ENCODE results near the gene SLC22A2. TPM values are rescaled to one million over a fixed set of nuclear protein-coding genes. Genes with fewer than 3 reads are reported as not detected.

SLC22A2 gene
- polyA plus RNA-seq, 1 experiment = not detected

- Histone ChIP-seq H3K9me3 (ENCODE audit: control insufficient read depth, insufficient read depth, low read length) (peaks cover 9% of the 10 kb centered on the region), H3K4me3 (ENCODE audit: low read depth, low read length) (no peak overlapping the region), H3K27ac (ENCODE audit: low read depth, low read length) (no peak overlapping the region), H3K27me3 (ENCODE audit: control insufficient read depth, insufficient read depth, low read length) (no peaks in the 10 kb centered on the region)
- CTCF ChIA-PET = no interaction called here
- TF ChIP-seq CTCF (IDR thresholded peaks at IDR 0.05; ENCODE audit: low read depth, low read length) = no peak
- DNase-seq (ENCODE audit: low read depth, low spot score) = no peak
- POLR2A ChIA-PET = no interaction called here
Measured at GRCh38 chr6:160263196-160263939, 4.7 kb upstream of the SLC22A2 start.

GRCh38 chr6:160261991-160262680, 3.5 kb upstream of the SLC22A2 start:
- Histone ChIP-seq H3K27ac (ENCODE audit: low read depth, low read length) (no peak overlapping the region), H3K9me3 (ENCODE audit: control insufficient read depth, insufficient read depth, low read length) (peaks cover 14% of the 10 kb centered on the region), H3K27me3 (ENCODE audit: control insufficient read depth, insufficient read depth, low read length) (no peaks in the 10 kb centered on the region), H3K4me3 (ENCODE audit: low read depth, low read length) (no peak overlapping the region)
- POLR2A ChIA-PET = no interaction called here
- no peak for TF ChIP-seq CTCF (IDR thresholded peaks at IDR 0.05; ENCODE audit: low read depth, low read length)
- DNase-seq (ENCODE audit: low read depth, low spot score) = no peak
- CTCF ChIA-PET = no interaction called here

GRCh38 chr6:160260803-160261450, 2.3 kb upstream of the SLC22A2 start:
- no peaks in the 10 kb centered on the region for H3K27me3 ChIP-seq (ENCODE audit: control insufficient read depth, insufficient read depth, low read length)
- peaks cover 14% of the 10 kb centered on the region for H3K9me3 ChIP-seq (ENCODE audit: control insufficient read depth, insufficient read depth, low read length)
- ChIA-PET POLR2A (no interaction called here), CTCF (no interaction called here)
- no peak for DNase-seq (ENCODE audit: low read depth, low spot score)
- no peak overlapping the region for H3K27ac ChIP-seq (ENCODE audit: low read depth, low read length)
- H3K4me3 ChIP-seq (ENCODE audit: low read depth, low read length) = no peak overlapping the region
- TF ChIP-seq CTCF (IDR thresholded peaks at IDR 0.05; ENCODE audit: low read depth, low read length) = no peak

- Histone ChIP-seq H3K4me3 (ENCODE audit: low read depth, low read length) (no peak overlapping the region), H3K27ac (ENCODE audit: low read depth, low read length) (no peak overlapping the region), H3K27me3 (ENCODE audit: control insufficient read depth, insufficient read depth, low read length) (no peaks in the 10 kb centered on the region), H3K9me3 (ENCODE audit: control insufficient read depth, insufficient read depth, low read length) (peaks cover 14% of the 10 kb centered on the region)
- ChIA-PET POLR2A (no interaction called here), CTCF (no interaction called here)
- no peak for TF ChIP-seq CTCF (IDR thresholded peaks at IDR 0.05; ENCODE audit: low read depth, low read length)
- no peak for DNase-seq (ENCODE audit: low read depth, low spot score)
Measured at GRCh38 chr6:160260367-160260766, 1.7 kb upstream of the SLC22A2 start.

- DNase-seq (ENCODE audit: low read depth, low spot score) = no peak
- ChIA-PET CTCF (no interaction called here), POLR2A (no interaction called here)
- no peak for TF ChIP-seq CTCF (IDR thresholded peaks at IDR 0.05; ENCODE audit: low read depth, low read length)
- Histone ChIP-seq H3K4me3 (ENCODE audit: low read depth, low read length) (no peak overlapping the region), H3K27me3 (ENCODE audit: control insufficient read depth, insufficient read depth, low read length) (no peaks in the 10 kb centered on the region), H3K9me3 (ENCODE audit: control insufficient read depth, insufficient read depth, low read length) (peaks cover 14% of the 10 kb centered on the region), H3K27ac (ENCODE audit: low read depth, low read length) (no peak overlapping the region)
Measured at GRCh38 chr6:160259598-160259997, 977 bp upstream of the SLC22A2 start.

Data from AG04450 (cell line).